ENCODE measurements around the gene GALNT13. TPM values are rescaled to one million over a fixed set of nuclear protein-coding genes. Genes with fewer than 3 reads are reported as not detected.

The GALNT13 gene
- total RNA-seq, 1 donor from 2014 or later, result 7.2 TPM

DNA sequence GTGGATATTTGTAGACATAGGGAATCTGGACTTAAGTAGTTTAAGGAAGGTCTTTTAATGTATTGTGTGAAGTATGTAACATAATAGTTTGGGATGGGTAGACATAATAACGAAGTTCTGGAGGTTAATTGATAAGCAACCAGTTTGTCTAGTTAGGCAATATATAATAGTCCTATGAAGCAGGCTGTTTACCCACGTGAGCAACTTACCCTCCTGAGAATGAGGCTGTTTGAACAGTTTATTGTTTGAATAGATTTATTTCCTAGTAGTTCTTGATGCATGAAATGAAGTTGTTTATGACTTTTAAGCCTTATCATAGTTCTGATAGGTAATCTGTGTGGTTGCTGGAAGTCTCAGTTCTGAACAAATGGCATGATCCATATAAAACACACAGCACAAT is 361.5 kb downstream of the GALNT13 start:
- no peak for TF ChIP-seq CTCF (IDR thresholded peaks at IDR 0.05; ENCODE audit: unreplicated experiment)
- Mint-ChIP-seq H3K27ac (peak overlapping the region; percentile 7), H3K9me3 (ENCODE audit: low read depth) (no peaks in the 10 kb centered on the region), H3K27me3 (no peaks in the 10 kb centered on the region), H3K4me3 (ENCODE audit: low read depth) (no peak overlapping the region), H3K36me3 (ENCODE audit: insufficient read depth) (no peaks in the 10 kb centered on the region), H3K4me1 (ENCODE audit: low read depth) (peaks cover 13% of the 10 kb centered on the region)
- no peak for DNase-seq (ENCODE audit: low spot score, unreplicated experiment)

GRCh38 chr2:154238252-154238651 is 366.5 kb downstream of the GALNT13 start:
- Mint-ChIP-seq H3K9me3 (ENCODE audit: low read depth) (no peaks in the 10 kb centered on the region), H3K27ac (no peak overlapping the region), H3K36me3 (ENCODE audit: insufficient read depth) (no peaks in the 10 kb centered on the region), H3K4me1 (ENCODE audit: low read depth) (peaks cover 4% of the 10 kb centered on the region), H3K4me3 (ENCODE audit: low read depth) (no peak overlapping the region), H3K27me3 (no peaks in the 10 kb centered on the region)
- no peak for DNase-seq (ENCODE audit: low spot score, unreplicated experiment)
- no peak for TF ChIP-seq CTCF (IDR thresholded peaks at IDR 0.05; ENCODE audit: unreplicated experiment)

DNA sequence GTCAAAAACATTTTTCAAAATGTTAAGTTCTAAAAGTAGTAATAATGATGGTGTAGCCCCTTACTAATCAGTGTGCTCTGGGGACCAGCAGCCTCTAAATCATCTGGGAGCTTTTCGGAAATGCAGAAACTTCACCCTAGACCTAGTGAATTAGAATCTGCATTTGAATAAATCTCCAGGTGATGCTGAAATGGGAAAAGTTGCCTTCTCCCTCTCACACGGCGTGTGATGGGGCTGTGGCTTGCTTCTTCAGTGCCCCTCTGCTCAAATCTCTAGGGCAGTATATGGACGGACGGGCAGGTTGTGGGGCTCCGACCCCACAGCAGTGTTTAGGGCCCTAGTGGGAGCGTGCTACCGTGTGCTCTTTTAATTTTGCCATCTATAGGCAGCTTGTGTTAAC is 368.6 kb downstream of the GALNT13 start:
- Mint-ChIP-seq H3K27ac (no peak overlapping the region), H3K36me3 (ENCODE audit: insufficient read depth) (no peaks in the 10 kb centered on the region), H3K9me3 (ENCODE audit: low read depth) (no peaks in the 10 kb centered on the region), H3K4me1 (ENCODE audit: low read depth) (no peaks in the 10 kb centered on the region), H3K4me3 (ENCODE audit: low read depth) (no peak overlapping the region), H3K27me3 (no peaks in the 10 kb centered on the region)
- TF ChIP-seq CTCF (IDR thresholded peaks at IDR 0.05; ENCODE audit: unreplicated experiment), result no peak
- no peak for DNase-seq (ENCODE audit: low spot score, unreplicated experiment)

DNA sequence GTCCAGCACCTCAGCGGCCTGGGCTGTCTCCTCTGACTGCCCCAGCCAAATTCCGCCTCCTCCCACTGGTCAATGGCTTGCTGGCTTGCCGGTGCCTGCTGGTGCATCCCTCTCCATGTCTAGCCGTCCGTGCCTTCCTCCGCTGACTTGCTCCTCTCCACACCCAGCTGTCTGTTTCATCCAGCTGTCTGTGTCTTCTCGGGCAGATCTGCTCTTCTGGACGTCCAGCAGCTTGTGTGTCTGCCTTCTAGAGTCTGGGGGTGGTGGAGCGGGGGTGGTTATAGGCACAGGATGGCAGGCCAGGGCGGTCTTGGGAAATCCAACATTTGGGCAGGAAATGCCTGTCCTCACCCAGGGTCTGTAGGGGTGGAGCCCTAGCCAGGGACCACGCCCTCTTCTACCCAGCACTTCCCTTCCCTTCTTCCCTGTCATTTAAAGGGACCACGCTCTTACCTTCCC is 369.2 kb downstream of the GALNT13 start:
- H3K9me3 Mint-ChIP-seq (ENCODE audit: low read depth), result no peaks in the 10 kb centered on the region
- no peak overlapping the region for H3K27ac Mint-ChIP-seq
- H3K36me3 Mint-ChIP-seq (ENCODE audit: insufficient read depth), result no peaks in the 10 kb centered on the region
- no peak overlapping the region for H3K4me3 Mint-ChIP-seq (ENCODE audit: low read depth)
- H3K27me3 Mint-ChIP-seq, result no peaks in the 10 kb centered on the region
- H3K4me1 Mint-ChIP-seq (ENCODE audit: low read depth), result no peaks in the 10 kb centered on the region
- no peak for TF ChIP-seq CTCF (IDR thresholded peaks at IDR 0.05; ENCODE audit: unreplicated experiment)
- no peak for DNase-seq (ENCODE audit: low spot score, unreplicated experiment)

GRCh38 chr2:154242687-154243086 is 371.0 kb downstream of the GALNT13 start:
- DNase-seq (ENCODE audit: low spot score, unreplicated experiment), result no peak
- Mint-ChIP-seq H3K27ac (no peak overlapping the region), H3K4me1 (ENCODE audit: low read depth) (no peaks in the 10 kb centered on the region), H3K36me3 (ENCODE audit: insufficient read depth) (no peaks in the 10 kb centered on the region), H3K27me3 (no peaks in the 10 kb centered on the region), H3K9me3 (ENCODE audit: low read depth) (no peaks in the 10 kb centered on the region), H3K4me3 (ENCODE audit: low read depth) (no peak overlapping the region)
- no peak for TF ChIP-seq CTCF (IDR thresholded peaks at IDR 0.05; ENCODE audit: unreplicated experiment)

All from progenitor cell of endocrine pancreas (in vitro differentiated cells).